SK-N-SH (cell line): ENCODE data around the gene EDC4. TPM values are rescaled to one million over a fixed set of nuclear protein-coding genes. Genes with fewer than 3 reads are reported as not detected.
A peak's percentile ranks its signal among the peaks of the same experiment; 100 is the strongest.

Experiments
- CTCF ChIA-PET: fragments of 300-600, 350-600 bp; formaldehyde crosslinking; extraction: SDS; loops from one replicate; lab custom pipeline; 2021; lab: Yijun Ruan, JAX
- POLR2A ChIA-PET: fragments of 350-600 bp; sonication (Branson Sonifier 250); formaldehyde crosslinking; extraction: SDS; loops from one replicate; lab custom pipeline; 2020; ENCODE audit warnings: antibody characterized with exemption, inconsistent platforms; lab: Yijun Ruan, JAX
- DNase-seq: peaks from one replicate; pipeline ENCODE4 v3.0.0; 2012
- H2AFZ ChIP-seq: fragments of 200-600 bp; sonication (generic); 2 replicates; pipeline ENCODE4 v1.8.1; 2016; ENCODE audit warnings: antibody characterized with exemption, mild to moderate bottlenecking, low read depth
- H3F3A ChIP-seq: fragments of 200-600 bp; sonication (generic); replicated peaks from 2 replicates; pipeline ENCODE3; 2016; ENCODE audit warnings: antibody characterized with exemption, mild to moderate bottlenecking; ENCODE audit not compliant: insufficient read depth
- H3K27ac ChIP-seq, 2 experiments: fragments of 200-500 bp in 1 of 2; fragments of 200-600 bp in 1 of 2; sonication (Bioruptor generic) in 1 of 2; sonication (generic), shearing (Covaris generic) in 1 of 2; 2 replicates each; pipeline versions ENCODE4 v1.5.1 to v1.6.1; 2014 to 2016; ENCODE audit warnings: low read depth in 2 of 2, inconsistent platforms in 1 of 2, low read length in 1 of 2, mild to moderate bottlenecking in 1 of 2, mixed read lengths in 1 of 2
- H3K27me3 ChIP-seq: fragments of 200-600 bp; sonication (generic), shearing (Covaris generic); 2 replicates; pipeline ENCODE4 v1.6.1; 2016; ENCODE audit warnings: mixed run types; ENCODE audit not compliant: insufficient read depth
- H3K36me3 ChIP-seq, 2 experiments: fragments of 200-500 bp in 1 of 2; fragments of 200-600 bp in 1 of 2; sonication (Bioruptor generic) in 1 of 2; sonication (generic) in 1 of 2; replicated peaks in 1 of 2; 2 replicates each; pipeline versions ENCODE3 to v1.5.1; 2014 to 2016; ENCODE audit warnings: low read length in 1 of 2, mild to moderate bottlenecking in 1 of 2; ENCODE audit not compliant: insufficient read depth in 2 of 2, control insufficient read depth in 1 of 2
- H3K4me1 ChIP-seq, 2 experiments: fragments of 200-500 bp in 1 of 2; fragments of 200-600 bp in 1 of 2; sonication (Bioruptor generic) in 1 of 2; sonication (generic), shearing (Covaris generic) in 1 of 2; 2 replicates each; pipeline versions ENCODE4 v1.5.1 to v1.6.1; 2014 to 2016; ENCODE audit warnings: low read depth in 1 of 2, low read length in 1 of 2, mixed run types in 1 of 2; ENCODE audit not compliant: insufficient read depth in 2 of 2, control insufficient read depth in 1 of 2
- H3K4me2 ChIP-seq: fragments of 200-600 bp; sonication (generic), shearing (Covaris generic); 2 replicates; pipeline ENCODE4 v1.6.1; 2017; ENCODE audit warnings: mixed run types
- H3K4me3 ChIP-seq, 2 experiments: fragments of 200-500 bp in 1 of 2; fragments of 200-600 bp in 1 of 2; sonication (Bioruptor generic) in 1 of 2; sonication (generic), shearing (Covaris generic) in 1 of 2; 2 replicates each; pipeline versions ENCODE4 v1.5.1 to v1.8.1; 2014 to 2016; ENCODE audit warnings: low read depth in 2 of 2, inconsistent platforms in 1 of 2, low read length in 1 of 2, mild to moderate bottlenecking in 1 of 2, mixed read lengths in 1 of 2, moderate library complexity in 1 of 2
- H3K79me2 ChIP-seq: fragments of 200-600 bp; sonication (generic); 2 replicates; pipeline ENCODE4 v1.8.1; 2017; ENCODE audit warnings: mild to moderate bottlenecking; ENCODE audit not compliant: insufficient read depth
- H3K9ac ChIP-seq: fragments of 200-600 bp; sonication (generic); 2 replicates; pipeline ENCODE4 v1.6.1; 2017; ENCODE audit warnings: mixed run types
- H3K9me2 ChIP-seq: fragments of 200-600 bp; sonication (generic); 2 replicates; pipeline ENCODE4 v1.6.1; 2017; ENCODE audit warnings: mixed run types
- H3K9me3 ChIP-seq: fragments of 200-600 bp; sonication (generic); 2 replicates; pipeline ENCODE4 v1.6.1; 2017; ENCODE audit warnings: mixed run types, mild to moderate bottlenecking, moderate library complexity
- H4K20me1 ChIP-seq: fragments of 200-600 bp; sonication (generic); 2 replicates; pipeline ENCODE4 v1.6.1; 2017; ENCODE audit warnings: mild to moderate bottlenecking, mixed run types; ENCODE audit not compliant: insufficient read depth
- ELF1 ChIP-seq: IDR thresholded peaks from 2 replicates; pipeline ENCODE4 v1.4.0; 2012
- EZH2phosphoT487 ChIP-seq: fragments of 200-600 bp; sonication (generic); IDR thresholded peaks from 2 replicates; pipeline ENCODE4 v1.6.1; 2017; ENCODE audit warnings: low read depth, mixed run types, mild to moderate bottlenecking, antibody characterized with exemption, moderate library complexity, borderline replicate concordance
- FOSL2 ChIP-seq: IDR thresholded peaks from 2 replicates; pipeline ENCODE4 v1.4.0; 2012; ENCODE audit warnings: low read depth, mild to moderate bottlenecking, moderate library complexity, borderline replicate concordance
- RCOR1 ChIP-seq: fragments of 150-350 bp; IDR thresholded peaks from 2 replicates; pipeline ENCODE4 v1.6.1; 2017; ENCODE audit warnings: antibody characterized with exemption, low read length
- RFX5 ChIP-seq: IDR thresholded peaks from 2 replicates; pipeline ENCODE4 v1.6.1; 2012; ENCODE audit warnings: mild to moderate bottlenecking, improper control_type of control experiment, low read length
- RXRA ChIP-seq: IDR thresholded peaks from 2 replicates; pipeline ENCODE4 v1.4.0; 2012; ENCODE audit warnings: low read depth, mild to moderate bottlenecking, borderline replicate concordance
- SIN3A ChIP-seq: IDR thresholded peaks from 2 replicates; pipeline ENCODE4 v1.6.1; 2012; ENCODE audit warnings: low read depth, mild to moderate bottlenecking, low read length, moderate library complexity, borderline replicate concordance
- WGBS: methylation state at CpG from one replicate; pipeline ENCODE4 v1.1.6; 2017; ENCODE audit warnings: low lambda C conversion rate; 5-methylcytosine and 5-hydroxymethylcytosine counted together
- polyA plus RNA-seq, 3 experiments: library from polyadenylated mRNA; depleted of rRNA; stranded (reverse); fragments of >200 nt; gene quantifications; 2 replicates each; pipeline ENCODE4 v1.2.3, GENCODE V29; 2012
- TF ChIP-seq, protein P1 (sequence below): IDR thresholded peaks from 2 replicates; pipeline ENCODE4 v1.4.0; 2012; ENCODE audit warnings: low read depth, borderline replicate concordance
- TF ChIP-seq, protein P2 (sequence below): IDR thresholded peaks from 2 replicates; pipeline ENCODE4 v1.6.1; 2012; ENCODE audit warnings: mild to moderate bottlenecking, low read depth, low read length, moderate library complexity

EDC4 gene
- polyA plus RNA-seq, 1 of the 3 experiments (the other 2 are of a cell fraction) = 38.0 TPM

GRCh38 chr16:67873435-67874370 lies 851 bp downstream of the EDC4 start:
- Histone ChIP-seq H3K9ac (peak overlapping the region; percentile 95), H3K4me1 (peaks cover 11 to 13% of the 10 kb centered on the region in 2 experiments; a peak in 1 of 4 replicates), H3F3A (peaks cover 20% of the 10 kb centered on the region), H3K4me3 (peak overlapping the region; percentile 94 to 96), H3K36me3 (peaks cover 22 to 53% of the 10 kb centered on the region in 2 experiments), H4K20me1 (peaks cover 27% of the 10 kb centered on the region), H3K9me2 (no peaks in the 10 kb centered on the region), H2AFZ (peak overlapping the region; percentile 82; the same call in 1 of the 2 replicates), H3K79me2 (peaks cover 46% of the 10 kb centered on the region), H3K4me2 (peak overlapping the region; percentile 99), H3K27ac (peak overlapping the region; percentile 64 to 66; a peak in 3 of 4 replicates), H3K27me3 (no peaks in the 10 kb centered on the region), H3K9me3 (no peaks in the 10 kb centered on the region)
- CTCF ChIA-PET = interaction anchor here (0.8 to 22.4 kb wide), 6 partner anchors 11 to 353 kb away, joined by 4 to 564 read pairs (median 6); partner anchors contain the start of genes CTRL, LCAT, NRN1L and PSMB10
- 16% methylated on average over 17 of the region's 23 CpGs for WGBS
- no peak for DNase-seq
- TF ChIP-seq ELF1 (no peak), RCOR1 (no peak), RFX5 (no peak), FOSL2 (no peak), RXRA (no peak), SIN3A (no peak), EZH2phosphoT487 (no peak)
- TF ChIP-seq, protein P1, sequence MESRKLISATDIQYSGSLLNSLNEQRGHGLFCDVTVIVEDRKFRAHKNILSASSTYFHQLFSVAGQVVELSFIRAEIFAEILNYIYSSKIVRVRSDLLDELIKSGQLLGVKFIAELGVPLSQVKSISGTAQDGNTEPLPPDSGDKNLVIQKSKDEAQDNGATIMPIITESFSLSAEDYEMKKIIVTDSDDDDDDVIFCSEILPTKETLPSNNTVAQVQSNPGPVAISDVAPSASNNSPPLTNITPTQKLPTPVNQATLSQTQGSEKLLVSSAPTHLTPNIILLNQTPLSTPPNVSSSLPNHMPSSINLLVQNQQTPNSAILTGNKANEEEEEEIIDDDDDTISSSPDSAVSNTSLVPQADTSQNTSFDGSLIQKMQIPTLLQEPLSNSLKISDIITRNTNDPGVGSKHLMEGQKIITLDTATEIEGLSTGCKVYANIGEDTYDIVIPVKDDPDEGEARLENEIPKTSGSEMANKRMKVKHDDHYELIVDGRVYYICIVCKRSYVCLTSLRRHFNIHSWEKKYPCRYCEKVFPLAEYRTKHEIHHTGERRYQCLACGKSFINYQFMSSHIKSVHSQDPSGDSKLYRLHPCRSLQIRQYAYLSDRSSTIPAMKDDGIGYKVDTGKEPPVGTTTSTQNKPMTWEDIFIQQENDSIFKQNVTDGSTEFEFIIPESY = no peak
- TF ChIP-seq, protein P2, sequence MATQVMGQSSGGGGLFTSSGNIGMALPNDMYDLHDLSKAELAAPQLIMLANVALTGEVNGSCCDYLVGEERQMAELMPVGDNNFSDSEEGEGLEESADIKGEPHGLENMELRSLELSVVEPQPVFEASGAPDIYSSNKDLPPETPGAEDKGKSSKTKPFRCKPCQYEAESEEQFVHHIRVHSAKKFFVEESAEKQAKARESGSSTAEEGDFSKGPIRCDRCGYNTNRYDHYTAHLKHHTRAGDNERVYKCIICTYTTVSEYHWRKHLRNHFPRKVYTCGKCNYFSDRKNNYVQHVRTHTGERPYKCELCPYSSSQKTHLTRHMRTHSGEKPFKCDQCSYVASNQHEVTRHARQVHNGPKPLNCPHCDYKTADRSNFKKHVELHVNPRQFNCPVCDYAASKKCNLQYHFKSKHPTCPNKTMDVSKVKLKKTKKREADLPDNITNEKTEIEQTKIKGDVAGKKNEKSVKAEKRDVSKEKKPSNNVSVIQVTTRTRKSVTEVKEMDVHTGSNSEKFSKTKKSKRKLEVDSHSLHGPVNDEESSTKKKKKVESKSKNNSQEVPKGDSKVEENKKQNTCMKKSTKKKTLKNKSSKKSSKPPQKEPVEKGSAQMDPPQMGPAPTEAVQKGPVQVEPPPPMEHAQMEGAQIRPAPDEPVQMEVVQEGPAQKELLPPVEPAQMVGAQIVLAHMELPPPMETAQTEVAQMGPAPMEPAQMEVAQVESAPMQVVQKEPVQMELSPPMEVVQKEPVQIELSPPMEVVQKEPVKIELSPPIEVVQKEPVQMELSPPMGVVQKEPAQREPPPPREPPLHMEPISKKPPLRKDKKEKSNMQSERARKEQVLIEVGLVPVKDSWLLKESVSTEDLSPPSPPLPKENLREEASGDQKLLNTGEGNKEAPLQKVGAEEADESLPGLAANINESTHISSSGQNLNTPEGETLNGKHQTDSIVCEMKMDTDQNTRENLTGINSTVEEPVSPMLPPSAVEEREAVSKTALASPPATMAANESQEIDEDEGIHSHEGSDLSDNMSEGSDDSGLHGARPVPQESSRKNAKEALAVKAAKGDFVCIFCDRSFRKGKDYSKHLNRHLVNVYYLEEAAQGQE = no peak
- POLR2A ChIA-PET = interaction anchor here (0.6 to 1.4 kb wide), 3 partner anchors 9 to 172 kb away, joined by 4 to 6 read pairs (median 5); partner anchors contain the start of gene NRN1L
